NOMO-1 (cell line): ENCODE data around the gene ITPR2.

Source experiments
- DNase-seq, 2 experiments: peaks; one replicate each; lab custom pipeline; 2025; ENCODE audit not compliant: unreplicated experiment in 2 of 2; lab: John Stamatoyannopoulos, UW

ITPR2 gene

GRCh38 chr12:26429070-26429691 is 403.8 kb downstream of the ITPR2 start:
- DNase-seq, result no peak

GRCh38 chr12:26428420-26428819 is 404.6 kb downstream of the ITPR2 start:
- no peak for DNase-seq

- no peak for DNase-seq
These were observed 406.3 kb downstream of the ITPR2 start for GRCh38 chr12:26426652-26427051.

- DNase-seq, result no peak
These were observed 407.3 kb downstream of the ITPR2 start for GRCh38 chr12:26425587-26426260.

GRCh38 chr12:26422839-26423398 is 410.1 kb downstream of the ITPR2 start:
- no peak for DNase-seq

DNA sequence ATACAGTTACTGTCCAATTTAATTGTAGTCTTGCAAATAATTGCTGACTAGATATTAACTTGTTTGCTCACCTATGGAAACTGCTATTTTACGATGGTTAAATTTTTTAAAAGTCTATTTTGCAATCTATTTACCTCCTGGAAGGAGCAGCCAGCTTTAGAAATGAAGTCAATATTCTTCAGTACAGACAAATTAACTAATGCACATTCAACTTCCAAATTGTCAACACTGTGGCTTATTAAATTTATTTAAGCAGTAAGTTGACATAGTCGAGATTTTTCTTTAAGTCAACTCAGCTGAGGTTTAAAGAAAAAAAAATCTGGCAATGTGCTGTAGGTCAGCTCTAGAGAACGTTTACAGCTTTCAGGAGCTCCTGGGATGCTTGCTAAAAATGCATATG is 416.4 kb downstream of the ITPR2 start:
- DNase-seq, result no peak

DNA sequence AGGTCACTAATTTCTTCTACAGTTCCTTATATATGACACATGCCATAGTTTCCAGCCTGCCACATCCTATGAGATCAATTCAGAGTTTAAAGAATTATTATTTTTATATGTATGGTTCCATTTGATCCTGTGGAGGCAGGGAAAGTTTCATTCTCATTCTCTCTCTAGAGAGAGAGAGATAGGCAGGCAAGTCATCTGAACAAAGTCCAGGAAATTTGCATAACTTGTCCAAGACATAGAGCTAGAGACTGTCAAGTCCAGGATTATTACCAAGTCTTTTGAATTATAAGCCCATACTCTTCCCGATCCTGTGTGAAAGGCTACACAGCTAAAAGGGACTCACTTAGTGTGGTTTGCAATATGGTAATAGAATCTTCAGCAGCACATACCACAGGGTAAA is 422.3 kb downstream of the ITPR2 start:
- DNase-seq, result no peak

DNA sequence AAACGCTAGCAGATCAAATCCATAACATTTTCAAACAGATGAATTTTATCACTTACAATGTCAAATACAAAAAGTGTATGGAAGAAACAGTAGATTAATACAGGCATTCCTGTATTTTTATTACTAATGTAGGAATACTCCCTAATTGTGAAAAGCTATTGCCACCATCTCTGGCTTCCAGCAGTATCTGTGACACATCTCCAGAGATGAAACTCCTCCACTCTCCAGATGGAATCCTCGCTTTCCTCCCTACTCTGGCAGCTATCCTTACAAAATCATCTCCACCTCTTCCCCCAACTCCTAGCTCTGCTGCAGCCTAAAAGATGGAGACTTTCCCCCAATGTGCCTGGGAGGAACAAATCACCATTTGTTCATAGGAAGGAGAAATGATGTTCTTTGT is 426.2 kb downstream of the ITPR2 start:
- DNase-seq, result no peak

- DNase-seq, result no peak
These were observed 426.6 kb downstream of the ITPR2 start for GRCh38 chr12:26406391-26406790.

DNA sequence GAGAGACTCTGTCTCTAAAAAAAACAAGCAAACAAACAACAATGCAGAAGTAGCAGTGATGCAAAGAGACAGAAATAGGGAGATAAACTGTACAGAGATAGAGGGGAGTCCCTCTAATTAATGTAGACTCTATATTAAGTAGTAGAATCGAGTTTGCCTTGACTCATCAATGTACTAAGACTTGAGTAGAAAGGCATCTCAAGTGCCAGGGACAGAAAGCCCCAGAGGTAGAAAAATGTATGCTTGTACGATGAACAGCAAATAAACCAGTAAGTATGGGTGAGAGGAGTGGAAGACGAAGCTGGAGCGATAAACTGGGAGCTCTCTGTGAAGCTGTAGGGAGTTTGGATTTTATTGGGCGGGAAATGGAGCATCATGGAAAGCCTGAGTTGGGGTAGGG is 429.4 kb downstream of the ITPR2 start:
- no peak for DNase-seq

- DNase-seq, result no peak
These were observed 430.3 kb downstream of the ITPR2 start for GRCh38 chr12:26402648-26403047.

- no peak for DNase-seq
These were observed 431.1 kb downstream of the ITPR2 start for GRCh38 chr12:26401874-26402273.

DNA sequence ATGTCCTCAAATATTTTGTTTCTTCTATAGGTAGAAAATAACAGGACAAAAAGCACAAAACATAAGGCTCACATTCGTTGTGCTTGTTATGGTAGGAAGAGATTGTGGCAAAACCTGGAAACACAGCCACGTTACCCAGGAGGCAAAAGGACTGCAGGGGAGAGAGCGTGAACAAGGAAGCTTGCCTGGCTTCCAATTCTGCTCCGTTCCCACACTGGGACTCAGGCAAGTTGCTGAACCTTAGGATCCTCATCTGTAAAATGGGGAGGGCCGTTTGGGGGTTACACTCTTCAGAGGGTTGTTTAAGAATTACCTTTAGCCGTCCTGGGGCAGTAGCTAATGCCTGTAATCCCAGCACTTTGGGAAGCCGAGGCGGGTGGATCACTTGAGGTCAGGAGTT is 432.4 kb downstream of the ITPR2 start:
- DNase-seq, result no peak

DNA sequence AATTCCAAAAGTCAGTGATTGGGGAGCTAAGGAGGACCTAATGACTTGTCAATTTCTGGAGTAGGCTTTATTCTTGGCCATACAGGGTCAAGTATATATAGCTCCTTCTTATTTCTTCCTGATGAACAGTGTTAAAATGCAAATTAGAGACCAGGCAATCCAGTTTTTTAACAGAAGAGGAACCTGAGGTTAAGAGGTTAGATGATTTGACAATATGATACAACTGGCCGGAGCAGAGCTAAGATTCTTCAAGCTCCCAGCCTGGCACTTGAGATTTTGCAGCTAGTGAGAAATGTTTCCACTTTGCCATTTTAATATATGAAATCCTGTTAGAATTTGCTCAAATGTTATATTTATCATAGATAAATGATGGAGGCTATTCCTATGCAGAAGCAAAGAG is 433.6 kb downstream of the ITPR2 start:
- peak; percentile 20 to 76 for DNase-seq

DNA sequence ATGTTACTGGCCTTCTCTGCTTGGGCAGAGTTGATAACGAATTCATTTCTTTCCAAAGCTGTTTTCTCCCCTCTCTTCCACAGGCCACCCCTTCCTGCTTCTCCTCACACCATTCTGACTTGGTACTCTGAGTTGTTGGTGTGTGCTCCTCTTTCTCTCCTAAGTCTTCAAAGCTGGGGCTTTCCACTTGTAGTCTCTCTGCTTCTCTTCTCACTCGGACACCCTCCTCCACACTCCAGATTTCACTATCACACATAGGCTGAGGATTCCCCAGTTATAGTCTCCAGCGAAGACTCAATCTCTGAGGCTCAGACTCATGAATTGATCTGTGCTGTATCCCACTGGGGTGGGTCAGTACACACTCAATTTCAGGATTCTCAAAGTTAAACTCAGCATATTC is 436.6 kb downstream of the ITPR2 start:
- no peak for DNase-seq

DNA sequence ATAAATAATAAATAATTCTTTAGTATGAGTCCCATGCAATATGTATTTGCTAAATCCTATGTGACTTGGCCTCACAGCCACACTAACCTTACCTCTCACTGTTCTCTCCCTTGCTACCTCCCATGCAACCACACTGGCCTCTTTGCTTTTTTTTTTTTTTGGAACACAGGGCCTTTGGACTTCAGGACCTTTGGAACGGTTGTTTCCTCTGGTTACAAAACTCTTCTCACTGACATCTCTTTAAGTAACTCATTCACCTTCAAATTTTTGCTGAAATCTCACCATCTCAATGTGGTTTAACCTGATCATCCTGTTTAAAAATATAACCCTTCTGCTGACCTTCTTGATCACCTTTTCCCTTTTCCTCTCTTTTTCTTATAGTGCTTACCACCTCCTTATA is 443.7 kb downstream of the ITPR2 start:
- DNase-seq, result no peak

- no peak for DNase-seq
These were observed 448.5 kb downstream of the ITPR2 start for GRCh38 chr12:26384536-26384935.

DNA sequence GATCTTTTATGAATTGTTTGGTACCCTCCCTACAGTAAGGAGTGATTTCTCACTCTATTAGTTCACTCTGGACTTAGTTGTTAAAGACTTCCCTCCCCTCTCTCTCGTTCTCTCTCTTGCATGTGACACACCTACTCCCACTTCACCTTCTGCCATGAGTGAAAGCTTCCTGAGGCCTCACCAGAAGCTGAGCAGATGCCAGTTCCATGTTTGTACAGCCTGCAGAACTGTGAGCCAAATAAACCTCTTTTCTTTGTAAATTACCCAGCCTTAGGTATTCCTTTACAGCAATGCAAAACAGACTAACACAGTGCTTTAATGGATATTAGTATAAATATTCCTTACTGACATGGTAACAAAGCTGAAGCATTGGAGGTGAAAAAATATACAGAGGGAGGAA is 450.0 kb downstream of the ITPR2 start:
- no peak for DNase-seq

DNA sequence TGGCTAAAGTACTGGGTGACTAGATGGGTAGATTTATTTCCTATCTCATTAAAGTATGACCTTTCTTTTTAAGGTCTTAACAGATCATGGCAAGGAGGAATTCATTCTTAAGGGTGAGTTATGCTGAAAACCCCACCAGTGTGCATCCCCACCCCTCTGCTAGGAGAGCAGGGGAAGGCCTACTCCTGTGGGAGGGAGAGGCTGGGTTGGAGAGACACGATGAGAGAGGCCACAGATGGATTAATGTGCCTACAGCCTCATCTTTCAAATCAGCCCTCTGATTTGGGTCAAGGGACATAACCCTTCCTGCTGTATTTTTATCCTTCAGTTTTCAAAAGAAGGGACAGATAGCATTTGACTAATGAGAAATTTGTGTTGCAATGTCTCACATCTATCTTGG is 452.1 kb downstream of the ITPR2 start:
- DNase-seq, result no peak

DNA sequence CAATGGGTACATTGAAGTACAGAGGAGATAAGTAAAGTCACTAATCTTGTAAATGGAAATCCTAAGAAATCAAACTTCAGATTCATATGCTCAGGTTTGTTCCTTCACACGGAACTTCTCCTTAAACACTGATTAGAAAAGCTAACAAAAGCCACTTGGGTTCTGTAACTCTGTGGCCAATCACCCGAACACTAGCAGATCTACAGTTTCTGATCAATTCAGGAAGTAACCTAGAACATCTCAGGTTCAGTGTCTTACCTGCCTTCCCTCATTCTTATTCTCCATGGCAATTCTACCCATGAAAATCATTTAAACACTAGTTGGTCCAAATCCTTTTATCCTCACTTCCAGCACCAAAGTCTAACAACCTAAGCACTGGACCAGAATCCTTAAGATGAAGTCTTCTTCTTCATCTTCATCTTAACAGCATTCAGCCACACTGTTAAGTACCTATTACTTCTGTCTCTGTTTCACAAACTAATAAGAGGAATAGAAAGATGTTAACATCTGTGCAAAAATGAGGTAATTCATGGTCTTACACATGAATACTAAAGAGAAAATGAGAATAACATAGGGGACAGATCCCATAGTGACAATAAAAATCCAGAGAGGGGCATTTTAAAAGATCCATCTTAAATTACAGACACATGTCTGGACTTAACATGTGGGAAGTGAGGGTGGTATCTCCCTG is 453.1 kb downstream of the ITPR2 start:
- DNase-seq, result no peak

DNA sequence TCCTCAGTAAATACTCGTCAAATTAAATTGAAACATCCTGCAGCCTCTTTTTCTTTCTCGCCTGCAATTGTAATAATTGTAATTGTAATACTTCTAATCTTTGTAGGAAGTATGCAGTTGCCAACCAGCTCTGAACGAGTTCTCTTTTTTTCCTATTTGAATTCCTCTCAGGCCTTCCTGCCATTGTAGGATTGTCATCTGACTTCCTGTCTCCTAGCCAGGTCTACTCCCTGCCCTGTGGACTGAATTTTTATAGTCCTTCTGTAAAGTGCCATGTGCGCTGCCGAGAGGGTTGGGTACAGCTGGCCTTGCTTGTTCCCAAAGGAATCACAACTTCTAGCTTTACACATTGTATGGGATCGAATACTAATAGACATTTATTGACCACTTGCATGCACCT is 454.3 kb downstream of the ITPR2 start:
- DNase-seq, result no peak
